Measurements from ENCODE around the gene MORC2.
A peak's percentile ranks its signal among the peaks of the same experiment; 100 is the strongest.

The MORC2 gene

GRCh38 chr22:30968015-30968923, at the start of gene MORC2:
Gene MORC2, minus strand, starts transcription at chr22:30968774. Its CDS starts 885 bp downstream, at chr22:30967889.
- DNase-seq: peak; percentile 30 to 71

DNA sequence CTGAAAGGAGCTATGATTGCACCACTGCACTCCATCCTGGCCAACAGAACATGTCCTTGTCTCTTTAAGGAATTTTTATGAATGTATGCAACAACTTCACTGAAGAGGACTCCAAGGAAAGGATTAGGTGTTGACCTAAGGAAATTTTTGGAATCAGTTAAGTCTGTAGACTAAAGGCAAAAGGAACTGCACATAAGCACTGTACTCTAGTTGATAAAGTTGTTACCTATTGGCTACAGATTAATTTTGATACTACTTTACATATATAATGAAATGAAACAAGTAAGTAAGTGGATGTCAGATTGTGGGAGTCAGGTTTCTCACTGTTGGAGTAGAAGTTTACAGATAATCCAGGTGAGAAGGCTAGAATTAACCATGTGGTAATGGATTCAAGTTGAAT, 37.0 kb upstream of the MORC2 start:
- no peak for DNase-seq

- DNase-seq: no peak
These were observed 32.7 kb upstream of the MORC2 start for GRCh38 chr22:31001124-31001770.

GRCh38 chr22:30998329-30998728, 29.8 kb upstream of the MORC2 start:
- DNase-seq: no peak

DNA sequence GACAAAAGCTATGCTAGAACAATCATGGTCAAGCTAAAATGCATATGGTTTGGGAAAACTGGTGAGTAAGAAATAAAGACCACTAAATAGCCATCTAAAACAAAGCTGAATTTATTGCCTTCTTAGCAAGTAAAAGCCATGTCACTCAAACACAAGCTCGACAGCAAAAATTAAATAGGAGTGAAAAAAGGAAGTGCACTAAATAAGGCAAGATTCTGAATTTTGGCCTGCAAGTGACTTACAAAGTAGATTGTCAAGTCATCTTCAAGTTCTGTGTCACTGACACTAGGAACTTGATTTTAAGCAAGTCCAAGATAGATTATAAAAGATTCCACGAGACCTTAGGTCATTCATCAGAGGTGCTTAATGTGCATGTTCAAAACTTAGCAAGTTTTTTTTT, 27.9 kb upstream of the MORC2 start:
- no peak for DNase-seq

GRCh38 chr22:30994960-30995359, 26.4 kb upstream of the MORC2 start:
- DNase-seq: no peak

DNA sequence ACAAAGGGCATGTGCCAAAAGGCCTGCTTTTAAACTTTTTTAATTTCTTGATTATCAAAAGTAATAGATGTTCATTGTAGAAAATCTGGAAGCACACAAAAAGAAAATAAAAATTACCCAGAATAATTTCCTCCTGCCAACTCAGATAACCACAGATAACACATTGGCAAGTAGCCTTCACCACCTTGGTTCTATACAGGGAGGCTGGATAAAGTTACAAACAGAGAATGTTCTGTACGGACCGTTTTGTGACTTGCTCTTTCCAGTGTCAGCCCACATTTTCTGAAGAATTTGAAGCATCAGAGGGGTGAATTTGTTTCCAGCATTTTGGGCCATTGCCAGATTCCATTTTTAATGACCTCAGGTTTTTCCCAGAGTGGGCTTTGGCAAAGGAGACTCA, 24.0 kb upstream of the MORC2 start:
- DNase-seq: no peak

DNA sequence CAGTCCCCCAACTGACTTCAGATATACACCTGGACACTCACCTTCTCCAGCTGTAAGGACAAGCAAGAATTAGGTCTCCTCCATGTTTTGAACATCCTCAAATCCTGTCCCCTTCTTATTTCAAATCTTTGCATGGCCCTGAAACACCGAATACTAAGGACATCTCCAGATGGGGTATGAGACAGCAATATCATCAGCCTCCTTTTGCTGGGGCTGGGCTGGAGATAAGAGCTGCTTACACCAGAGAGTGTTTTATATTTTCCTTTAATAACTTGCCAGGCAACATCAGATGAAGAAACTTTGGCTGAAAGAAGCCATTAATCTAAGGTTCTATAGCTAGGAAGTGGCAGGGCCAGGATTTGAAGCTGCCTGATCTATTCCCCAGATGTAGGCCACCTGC, 22.1 kb upstream of the MORC2 start:
- no peak for DNase-seq

DNA sequence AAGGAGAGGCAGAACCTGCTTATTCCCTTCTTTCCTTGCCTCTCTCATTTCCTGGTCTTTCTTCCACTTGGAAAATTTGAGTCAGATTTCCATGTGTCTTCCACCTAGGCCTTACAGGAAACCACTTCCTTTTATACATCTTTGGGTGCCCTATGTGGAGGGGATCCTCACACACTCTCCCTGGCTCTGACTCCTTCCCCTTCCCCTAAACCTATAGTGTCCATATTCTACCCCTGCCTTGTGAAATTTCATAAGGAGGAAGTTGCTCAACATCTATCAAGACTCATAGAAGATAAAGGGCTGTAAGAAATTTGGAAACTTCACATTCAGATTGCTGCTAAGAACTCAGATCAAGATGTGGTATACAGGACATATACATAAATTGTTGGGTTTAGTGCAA, 20.9 kb upstream of the MORC2 start:
- DNase-seq: no peak

- DNase-seq: peak; percentile 19 to 51
These were observed 17.1 kb upstream of the MORC2 start for GRCh38 chr22:30985561-30986208.

GRCh38 chr22:30984317-30984716, 15.7 kb upstream of the MORC2 start:
- DNase-seq: no peak

GRCh38 chr22:30982512-30982911, 13.9 kb upstream of the MORC2 start:
- DNase-seq: no peak

DNA sequence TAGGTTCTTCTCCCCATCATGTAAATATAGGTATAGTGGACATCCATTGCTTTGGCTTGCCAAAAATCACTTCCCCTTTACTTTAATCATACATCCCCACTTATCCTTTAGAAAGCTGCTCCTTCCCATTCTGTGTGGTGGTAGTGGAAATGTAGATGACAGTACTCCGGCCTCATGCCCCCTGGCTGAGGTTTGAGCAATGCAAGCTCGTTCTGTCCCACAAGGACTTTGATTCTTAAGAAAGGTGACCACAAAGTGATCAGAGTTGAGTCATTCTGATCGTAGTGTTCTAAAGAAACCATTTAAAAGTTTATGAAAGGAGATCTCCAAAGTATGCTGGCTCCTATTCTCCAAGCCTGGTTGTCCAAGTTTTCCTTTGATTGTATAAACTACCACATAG, 11.4 kb upstream of the MORC2 start:
- DNase-seq: no peak

DNA sequence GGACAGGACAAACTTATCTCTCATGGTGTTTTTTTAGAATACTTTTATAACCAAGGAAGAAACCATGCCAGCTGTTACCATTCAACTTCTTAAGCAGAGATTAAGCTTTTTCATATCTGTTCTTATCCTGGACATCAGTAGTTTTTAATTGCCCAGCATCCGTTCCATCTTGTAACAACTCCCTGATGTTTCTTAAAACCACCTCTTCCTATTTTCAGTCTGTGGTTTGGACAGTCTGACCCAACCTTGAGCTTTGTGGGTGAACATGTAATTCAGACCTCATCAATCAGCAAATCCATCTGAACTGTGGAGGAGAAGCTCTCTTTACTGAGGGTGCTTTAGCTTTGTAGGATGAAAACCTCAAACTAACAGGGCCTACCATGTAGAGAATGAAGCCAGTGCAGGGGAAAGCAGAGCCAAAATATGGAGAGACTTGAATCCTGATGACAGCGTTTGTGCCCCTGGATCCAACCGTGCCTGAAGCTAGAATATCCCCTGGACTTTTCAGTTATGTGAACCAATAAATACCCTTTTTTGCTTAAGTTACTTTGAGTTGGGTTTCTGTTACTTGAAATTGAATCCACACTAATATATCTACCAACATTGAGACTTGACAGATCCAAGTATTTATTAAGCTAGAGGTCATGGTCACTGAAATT, 9.9 kb upstream of the MORC2 start:
- DNase-seq: no peak

GRCh38 chr22:30970356-30970746, 1.8 kb upstream of the MORC2 start:
- no peak for DNase-seq

- DNase-seq: peak in 1 of 2 experiments; percentile 27
These were observed 1.2 kb upstream of the MORC2 start for GRCh38 chr22:30969532-30970355.

DNA sequence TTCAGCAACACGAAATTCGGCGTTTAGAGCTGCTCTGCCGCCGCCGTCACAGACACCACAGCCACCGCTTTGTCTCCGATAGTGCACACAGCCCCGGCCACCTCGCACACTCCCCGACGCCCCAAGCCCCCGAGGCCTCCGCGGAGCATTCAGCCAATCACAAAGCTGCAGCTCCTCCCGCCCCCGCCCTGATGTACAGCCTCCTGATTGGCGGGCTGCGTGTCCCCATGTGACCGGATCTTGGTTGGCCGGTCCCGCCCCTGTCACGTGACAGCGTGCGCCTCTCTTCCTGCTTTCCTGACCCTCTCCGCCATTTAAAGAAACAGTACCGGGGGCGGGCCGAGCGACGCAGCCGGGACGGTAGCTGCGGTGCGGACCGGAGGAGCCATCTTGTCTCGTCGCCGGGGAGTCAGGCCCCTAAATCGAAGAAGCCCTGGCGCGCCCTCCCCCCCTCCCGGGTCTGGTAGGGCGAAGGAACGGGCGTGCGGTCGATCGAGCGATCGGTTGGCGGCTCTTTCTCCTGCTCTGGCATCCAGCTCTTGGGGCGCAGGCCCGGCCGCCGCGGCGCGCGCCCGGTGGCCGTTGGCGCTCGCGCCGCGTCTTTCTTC, 454 bp upstream of the MORC2 start, which contains the start of gene TUG1:
TSS of gene TUG1 (plus strand) at position 342 of the 608 bp plus-strand sequence.
- DNase-seq: peak; percentile 94 to 96

DNA sequence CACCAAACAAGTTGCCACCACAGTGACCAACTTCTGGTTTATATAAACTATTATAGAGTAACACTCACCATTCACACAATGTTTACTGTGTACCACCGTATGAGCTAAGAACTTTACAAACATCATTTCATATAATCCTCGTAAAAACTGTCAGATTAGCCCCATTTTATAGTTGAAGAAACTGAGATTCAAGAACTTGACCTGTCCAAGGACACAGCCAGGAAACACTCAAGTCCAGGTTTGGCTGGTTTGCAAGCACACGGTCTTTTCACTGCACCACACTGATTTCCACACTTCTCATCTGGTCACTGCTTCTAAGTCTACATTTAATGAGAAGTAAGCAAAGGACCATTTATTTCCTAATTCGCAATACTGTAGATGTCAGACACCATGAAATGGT, 3.7 kb downstream of the MORC2 start:
- DNase-seq: no peak

- no peak for DNase-seq
These were observed 13.4 kb downstream of the MORC2 start for GRCh38 chr22:30955153-30955552.

DNA sequence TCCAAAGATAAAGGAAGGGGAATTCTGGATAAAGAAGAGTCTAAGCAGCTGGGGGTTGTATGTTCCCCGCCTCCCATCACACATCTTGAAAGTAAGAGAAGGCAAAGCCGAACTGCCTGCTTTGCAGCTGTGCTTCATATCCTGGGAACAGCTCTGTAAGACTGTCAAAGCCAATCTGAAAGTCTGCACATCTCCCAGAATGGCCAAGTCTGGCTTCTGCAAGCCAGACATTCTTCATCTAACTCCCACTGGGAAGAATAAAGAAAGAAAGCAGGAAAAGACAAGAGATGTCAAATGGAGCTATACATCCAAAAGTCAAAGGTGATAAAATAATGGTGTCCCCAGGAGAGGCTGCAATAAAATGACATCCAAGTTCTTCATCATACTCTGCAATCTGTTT, 15.4 kb downstream of the MORC2 start:
- no peak for DNase-seq

DNA sequence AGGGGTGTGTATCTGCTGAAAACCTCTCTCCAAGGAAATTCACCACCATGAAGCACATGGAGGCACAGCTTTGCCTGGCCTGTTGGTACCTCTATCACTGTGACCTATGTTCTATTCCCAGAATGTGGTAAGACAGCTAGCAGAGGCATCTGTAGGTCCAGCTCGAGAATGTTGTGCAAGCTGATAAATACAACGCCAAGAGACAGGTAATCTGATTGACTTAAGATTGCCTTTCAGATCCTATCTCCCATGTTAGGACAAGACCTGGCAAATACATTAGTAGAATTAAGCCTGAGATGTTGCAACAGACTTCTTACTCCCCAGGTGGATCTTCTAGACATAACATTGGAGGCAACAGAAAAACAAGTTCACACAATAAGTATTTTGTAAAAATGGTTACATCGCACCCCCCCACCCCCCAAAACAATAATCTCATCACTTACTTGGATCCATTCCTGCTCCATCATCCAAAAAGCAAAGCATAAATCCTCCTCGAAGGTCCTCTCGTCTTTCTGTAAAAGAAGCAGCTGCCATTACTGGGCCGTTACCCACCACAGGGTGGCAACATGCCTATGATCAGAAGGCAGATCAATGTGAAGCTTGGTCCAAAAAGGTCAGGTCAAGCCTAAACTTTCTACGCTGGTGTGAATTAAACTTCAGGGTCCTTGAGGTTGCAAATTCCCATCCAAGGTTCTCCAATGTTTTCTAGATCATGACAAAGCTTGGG, 18.5 kb downstream of the MORC2 start:
- DNase-seq: no peak

Data from NCI-H2081 (cell line).